KOPT-K1 (cell line): ENCODE results near the gene CSAD.
A peak's percentile ranks its signal among the peaks of the same experiment; 100 is the strongest.
"Not testable (repeated sequence)": the region's sequence is repeated elsewhere in the genome, so short reads cannot be mapped to it uniquely, and the experiment has no call there.

ENCODE experiments used
- H3K27ac ChIP-seq: fragments of 200-600 bp; sonication (generic); 2 replicates; pipeline ENCODE4 v1.5.1; 2016; ENCODE audit warnings: antibody characterized with exemption, mild to moderate bottlenecking, low read depth, low read length; ENCODE audit not compliant: poor library complexity, severe bottlenecking
- H3K36me3 ChIP-seq: fragments of 200-600 bp; sonication (generic); 2 replicates; pipeline ENCODE4 v1.5.1; 2017; ENCODE audit warnings: antibody characterized with exemption, mild to moderate bottlenecking, low read length, moderate library complexity; ENCODE audit not compliant: insufficient read depth
- H3K9me3 ChIP-seq: fragments of 200-600 bp; sonication (generic); 2 replicates; pipeline ENCODE4 v1.5.1; 2017; ENCODE audit warnings: antibody characterized with exemption, low read length, mild to moderate bottlenecking; ENCODE audit not compliant: insufficient read depth, poor library complexity, severe bottlenecking

CSAD gene

GRCh38 chr12:53166837-53167236 is 13.9 kb downstream of the CSAD start:
- H3K27ac ChIP-seq, result no peak overlapping the region
- H3K36me3 ChIP-seq, result no peaks in the 10 kb centered on the region
- H3K9me3 ChIP-seq, result no peaks in the 10 kb centered on the region

- H3K27ac ChIP-seq, H3K9me3 ChIP-seq, H3K36me3 ChIP-seq: not testable (repeated sequence)
Observed at GRCh38 chr12:53163008-53163407, 17.7 kb downstream of the CSAD start.

GRCh38 chr12:53161119-53161911 is 19.4 kb downstream of the CSAD start:
- no peaks in the 10 kb centered on the region for H3K36me3 ChIP-seq
- H3K9me3 ChIP-seq, result no peaks in the 10 kb centered on the region
- H3K27ac ChIP-seq, result no peak overlapping the region

GRCh38 chr12:53160673-53161072 is 20.1 kb downstream of the CSAD start:
- Histone ChIP-seq H3K27ac (no peak overlapping the region), H3K9me3 (no peaks in the 10 kb centered on the region), H3K36me3 (no peaks in the 10 kb centered on the region)

- Histone ChIP-seq H3K27ac (no peak overlapping the region), H3K9me3 (no peaks in the 10 kb centered on the region), H3K36me3 (no peaks in the 10 kb centered on the region)
Observed at GRCh38 chr12:53160000-53160399, 20.7 kb downstream of the CSAD start.

GRCh38 chr12:53159195-53159839 is 21.4 kb downstream of the CSAD start:
- peak overlapping the region; percentile 36 for H3K27ac ChIP-seq
- no peaks in the 10 kb centered on the region for H3K36me3 ChIP-seq
- H3K9me3 ChIP-seq, result no peaks in the 10 kb centered on the region

GRCh38 chr12:53152390-53152789 is 28.3 kb downstream of the CSAD start:
- Histone ChIP-seq H3K9me3 (no peaks in the 10 kb centered on the region), H3K27ac (no peak overlapping the region), H3K36me3 (no peaks in the 10 kb centered on the region)

GRCh38 chr12:53151039-53151438 is 29.7 kb downstream of the CSAD start:
- Histone ChIP-seq H3K9me3 (no peaks in the 10 kb centered on the region), H3K27ac (no peak overlapping the region)

GRCh38 chr12:53147653-53148052 is 33.1 kb downstream of the CSAD start:
- H3K36me3 ChIP-seq, result no peaks in the 10 kb centered on the region
- H3K9me3 ChIP-seq, result no peaks in the 10 kb centered on the region
- H3K27ac ChIP-seq, result no peak overlapping the region

More at GRCh38 chr12:53151039-53151438, 29.7 kb downstream of the CSAD start:
- no peaks in the 10 kb centered on the region for H3K36me3 ChIP-seq

GRCh38 chr12:53147181-53147580 is 33.5 kb downstream of the CSAD start:
- H3K27ac ChIP-seq, result no peak overlapping the region
- H3K36me3 ChIP-seq, result no peaks in the 10 kb centered on the region
- H3K9me3 ChIP-seq, result no peaks in the 10 kb centered on the region

- no peaks in the 10 kb centered on the region for H3K36me3 ChIP-seq
- no peaks in the 10 kb centered on the region for H3K9me3 ChIP-seq
- H3K27ac ChIP-seq, result no peak overlapping the region
Observed at GRCh38 chr12:53145383-53146260, 35.1 kb downstream of the CSAD start.

- no peak overlapping the region for H3K27ac ChIP-seq
- H3K9me3 ChIP-seq, result peaks cover 17% of the 10 kb centered on the region
- no peaks in the 10 kb centered on the region for H3K36me3 ChIP-seq
Observed at GRCh38 chr12:53143355-53143754, 37.4 kb downstream of the CSAD start.

GRCh38 chr12:53133722-53134121 is 47.0 kb downstream of the CSAD start:
- H3K9me3 ChIP-seq, result peaks cover 17% of the 10 kb centered on the region
- no peak overlapping the region for H3K27ac ChIP-seq
- no peaks in the 10 kb centered on the region for H3K36me3 ChIP-seq

GRCh38 chr12:53131844-53132243 is 48.9 kb downstream of the CSAD start:
- Histone ChIP-seq H3K27ac (no peak overlapping the region), H3K36me3 (no peaks in the 10 kb centered on the region), H3K9me3 (peaks cover 7% of the 10 kb centered on the region)
